Measurements from ENCODE around the gene MPRIP. TPM values are rescaled to one million over a fixed set of nuclear protein-coding genes. Genes with fewer than 3 reads are reported as not detected.

MPRIP gene
- total RNA-seq, 1 experiment from 2014 or later: 443 TPM

- no peak overlapping the region for H3K27ac ChIP-seq
- POLR2A ChIA-PET (ENCODE audit: unreplicated experiment): no interaction called here
- H3K27me3 ChIP-seq (ENCODE audit: insufficient read depth, low read depth): no peaks in the 10 kb centered on the region
- intact Hi-C loops (cut with micrococcal nuclease; ENCODE audit: unreplicated experiment): no loop called here
- H3K9me3 ChIP-seq (ENCODE audit: insufficient read depth, low read depth): no peaks in the 10 kb centered on the region
- H3K4me1 ChIP-seq (replicated peaks; ENCODE audit: insufficient read depth): peaks cover 19% of the 10 kb centered on the region
- no peaks in the 10 kb centered on the region for H3K9me2 ChIP-seq (ENCODE audit: insufficient read depth)
- H3K79me2 ChIP-seq (ENCODE audit: low read depth): peaks cover 21% of the 10 kb centered on the region
- H3K4me2 ChIP-seq: no peak overlapping the region
- H2AFZ ChIP-seq: no peak overlapping the region
- TF ChIP-seq EZH2 (IDR thresholded peaks at IDR 0.05; ENCODE audit: low read depth): no peak
- TF ChIP-seq, protein P1, sequence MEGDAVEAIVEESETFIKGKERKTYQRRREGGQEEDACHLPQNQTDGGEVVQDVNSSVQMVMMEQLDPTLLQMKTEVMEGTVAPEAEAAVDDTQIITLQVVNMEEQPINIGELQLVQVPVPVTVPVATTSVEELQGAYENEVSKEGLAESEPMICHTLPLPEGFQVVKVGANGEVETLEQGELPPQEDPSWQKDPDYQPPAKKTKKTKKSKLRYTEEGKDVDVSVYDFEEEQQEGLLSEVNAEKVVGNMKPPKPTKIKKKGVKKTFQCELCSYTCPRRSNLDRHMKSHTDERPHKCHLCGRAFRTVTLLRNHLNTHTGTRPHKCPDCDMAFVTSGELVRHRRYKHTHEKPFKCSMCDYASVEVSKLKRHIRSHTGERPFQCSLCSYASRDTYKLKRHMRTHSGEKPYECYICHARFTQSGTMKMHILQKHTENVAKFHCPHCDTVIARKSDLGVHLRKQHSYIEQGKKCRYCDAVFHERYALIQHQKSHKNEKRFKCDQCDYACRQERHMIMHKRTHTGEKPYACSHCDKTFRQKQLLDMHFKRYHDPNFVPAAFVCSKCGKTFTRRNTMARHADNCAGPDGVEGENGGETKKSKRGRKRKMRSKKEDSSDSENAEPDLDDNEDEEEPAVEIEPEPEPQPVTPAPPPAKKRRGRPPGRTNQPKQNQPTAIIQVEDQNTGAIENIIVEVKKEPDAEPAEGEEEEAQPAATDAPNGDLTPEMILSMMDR (conservative IDR thresholded peaks at IDR 0.05): no peak
- H3K4me3 ChIP-seq: no peak overlapping the region
- CTCF ChIA-PET: no interaction called here
- no TSS peak for BruUV-seq (replicated peaks)
- DNase-seq: no peak
- H3F3A ChIP-seq (ENCODE audit: insufficient read depth, low read depth): peaks cover 5% of the 10 kb centered on the region; the same call in 1 of the 2 replicates
- peaks cover 15% of the 10 kb centered on the region for H4K20me1 ChIP-seq (ENCODE audit: insufficient read depth)
- no peaks in the 10 kb centered on the region for H3K36me3 ChIP-seq (ENCODE audit: low read depth)
Observed at GRCh38 chr17:17239832-17240231, 197.6 kb downstream of the MPRIP start.

GRCh38 chr17:17241656-17242055 lies 199.4 kb downstream of the MPRIP start:
- Histone ChIP-seq H2AFZ (no peak overlapping the region), H3K4me1 (replicated peaks; ENCODE audit: insufficient read depth) (peaks cover 8% of the 10 kb centered on the region; the same call in 1 of the 2 replicates), H3K4me2 (no peak overlapping the region), H3K4me3 (no peak overlapping the region), H3F3A (ENCODE audit: insufficient read depth, low read depth) (peaks cover 10% of the 10 kb centered on the region), H4K20me1 (ENCODE audit: insufficient read depth) (0 out of 2 replicates have a peak, but pooled peaks cover 6% of the 10 kb centered on the region), H3K27ac (no peak overlapping the region), H3K27me3 (ENCODE audit: insufficient read depth, low read depth) (no peaks in the 10 kb centered on the region), H3K9me2 (ENCODE audit: insufficient read depth) (no peaks in the 10 kb centered on the region), H3K79me2 (ENCODE audit: low read depth) (peaks cover 4% of the 10 kb centered on the region), H3K9me3 (ENCODE audit: insufficient read depth, low read depth) (no peaks in the 10 kb centered on the region), H3K36me3 (ENCODE audit: low read depth) (peaks cover 9% of the 10 kb centered on the region; the same call in 1 of the 2 replicates)
- CTCF ChIA-PET: interaction anchor here (0.5 kb wide), 1 partner anchor 15 kb away, joined by 6 read pairs; no protein-coding TSS in a partner anchor
- BruUV-seq (replicated peaks): no TSS peak
- POLR2A ChIA-PET (ENCODE audit: unreplicated experiment): no interaction called here
- intact Hi-C loops (cut with micrococcal nuclease; ENCODE audit: unreplicated experiment): no loop called here
- DNase-seq: no peak
- TF ChIP-seq, protein P1 (conservative IDR thresholded peaks at IDR 0.05): no peak
- TF ChIP-seq EZH2 (IDR thresholded peaks at IDR 0.05; ENCODE audit: low read depth): no peak

- CTCF ChIA-PET: interaction anchor here (0.5 to 0.7 kb wide), 2 partner anchors 15 to 148 kb away, joined by 3 to 6 read pairs; no protein-coding TSS in a partner anchor
- DNase-seq: no peak
Observed at GRCh38 chr17:17242246-17242645, 200.0 kb downstream of the MPRIP start.

More at GRCh38 chr17:17242246-17242645, 200.0 kb downstream of the MPRIP start:
- no TSS peak for BruUV-seq (replicated peaks)
- Histone ChIP-seq H3K4me2 (no peak overlapping the region), H3K4me3 (no peak overlapping the region), H3K36me3 (ENCODE audit: low read depth) (peaks cover 15% of the 10 kb centered on the region; the same call in 1 of the 2 replicates), H3K9me3 (ENCODE audit: insufficient read depth, low read depth) (no peaks in the 10 kb centered on the region), H3K4me1 (replicated peaks; ENCODE audit: insufficient read depth) (peaks cover 8% of the 10 kb centered on the region; the same call in 1 of the 2 replicates), H4K20me1 (ENCODE audit: insufficient read depth) (0 out of 2 replicates have a peak, but pooled peaks cover 7% of the 10 kb centered on the region), H3K9me2 (ENCODE audit: insufficient read depth) (no peaks in the 10 kb centered on the region), H3F3A (ENCODE audit: insufficient read depth, low read depth) (peaks cover 16% of the 10 kb centered on the region), H3K27me3 (ENCODE audit: insufficient read depth, low read depth) (no peaks in the 10 kb centered on the region), H3K79me2 (ENCODE audit: low read depth) (no peaks in the 10 kb centered on the region), H2AFZ (no peak overlapping the region), H3K27ac (no peak overlapping the region)
- POLR2A ChIA-PET (ENCODE audit: unreplicated experiment): no interaction called here
- intact Hi-C loops (cut with micrococcal nuclease; ENCODE audit: unreplicated experiment): no loop called here
- no peak for TF ChIP-seq EZH2 (IDR thresholded peaks at IDR 0.05; ENCODE audit: low read depth)

Other genes with a start within 250 kb of the MPRIP start
- gene TNFRSF13B, start 70.3 kb upstream of the MPRIP start, total RNA-seq (2021): not detected in 2 replicates
- gene PLD6, start 163.9 kb downstream of the MPRIP start, total RNA-seq (2021): 4.1 and 5.0 TPM in 2 replicates
- 38.5 and 38.8 TPM in 2 replicates for gene FLCN, start 194.7 kb downstream of the MPRIP start, total RNA-seq (2021)
- gene COPS3, start 238.8 kb downstream of the MPRIP start, total RNA-seq (2021): 57.7 and 87.6 TPM in 2 replicates

Data from PC-9 (cell line).